Measurements from ENCODE around the gene CSF1. TPM values are rescaled to one million over a fixed set of nuclear protein-coding genes. Genes with fewer than 3 reads are reported as not detected.

Gene CSF1
- polyA plus RNA-seq, 1 of the 3 experiments (the other 2 are of a cell fraction), result 31.9 TPM

- TF ChIP-seq MAX (IDR thresholded peaks at IDR 0.05; ENCODE audit: low read depth), result no peak
- no peak for TF ChIP-seq USF2 (IDR thresholded peaks at IDR 0.05; ENCODE audit: borderline replicate concordance, low read depth, low read length)
- TF ChIP-seq RAD21 (IDR thresholded peaks at IDR 0.05; ENCODE audit: low read length), result no peak
- TF ChIP-seq YY1 (IDR thresholded peaks at IDR 0.05; ENCODE audit: low read depth), result no peak
- no peak for TF ChIP-seq JUND (IDR thresholded peaks at IDR 0.05)
- no peak for TF ChIP-seq POLR2AphosphoS5 (IDR thresholded peaks at IDR 0.05; ENCODE audit: low read depth, low read length)
- TF ChIP-seq PBX3 (IDR thresholded peaks at IDR 0.05), result no peak
- TF ChIP-seq, protein P1, sequence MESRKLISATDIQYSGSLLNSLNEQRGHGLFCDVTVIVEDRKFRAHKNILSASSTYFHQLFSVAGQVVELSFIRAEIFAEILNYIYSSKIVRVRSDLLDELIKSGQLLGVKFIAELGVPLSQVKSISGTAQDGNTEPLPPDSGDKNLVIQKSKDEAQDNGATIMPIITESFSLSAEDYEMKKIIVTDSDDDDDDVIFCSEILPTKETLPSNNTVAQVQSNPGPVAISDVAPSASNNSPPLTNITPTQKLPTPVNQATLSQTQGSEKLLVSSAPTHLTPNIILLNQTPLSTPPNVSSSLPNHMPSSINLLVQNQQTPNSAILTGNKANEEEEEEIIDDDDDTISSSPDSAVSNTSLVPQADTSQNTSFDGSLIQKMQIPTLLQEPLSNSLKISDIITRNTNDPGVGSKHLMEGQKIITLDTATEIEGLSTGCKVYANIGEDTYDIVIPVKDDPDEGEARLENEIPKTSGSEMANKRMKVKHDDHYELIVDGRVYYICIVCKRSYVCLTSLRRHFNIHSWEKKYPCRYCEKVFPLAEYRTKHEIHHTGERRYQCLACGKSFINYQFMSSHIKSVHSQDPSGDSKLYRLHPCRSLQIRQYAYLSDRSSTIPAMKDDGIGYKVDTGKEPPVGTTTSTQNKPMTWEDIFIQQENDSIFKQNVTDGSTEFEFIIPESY (IDR thresholded peaks at IDR 0.05; ENCODE audit: borderline replicate concordance, low read depth), result no peak
- no peak for TF ChIP-seq FOXJ3 (CRISPR knock-in tag; IDR thresholded peaks at IDR 0.05)
- TF ChIP-seq MEF2A (IDR thresholded peaks at IDR 0.05; ENCODE audit: borderline replicate concordance, low read depth), result no peak
Measured at GRCh38 chr1:109963864-109964263, 53.2 kb downstream of the CSF1 start (continued).

DNA sequence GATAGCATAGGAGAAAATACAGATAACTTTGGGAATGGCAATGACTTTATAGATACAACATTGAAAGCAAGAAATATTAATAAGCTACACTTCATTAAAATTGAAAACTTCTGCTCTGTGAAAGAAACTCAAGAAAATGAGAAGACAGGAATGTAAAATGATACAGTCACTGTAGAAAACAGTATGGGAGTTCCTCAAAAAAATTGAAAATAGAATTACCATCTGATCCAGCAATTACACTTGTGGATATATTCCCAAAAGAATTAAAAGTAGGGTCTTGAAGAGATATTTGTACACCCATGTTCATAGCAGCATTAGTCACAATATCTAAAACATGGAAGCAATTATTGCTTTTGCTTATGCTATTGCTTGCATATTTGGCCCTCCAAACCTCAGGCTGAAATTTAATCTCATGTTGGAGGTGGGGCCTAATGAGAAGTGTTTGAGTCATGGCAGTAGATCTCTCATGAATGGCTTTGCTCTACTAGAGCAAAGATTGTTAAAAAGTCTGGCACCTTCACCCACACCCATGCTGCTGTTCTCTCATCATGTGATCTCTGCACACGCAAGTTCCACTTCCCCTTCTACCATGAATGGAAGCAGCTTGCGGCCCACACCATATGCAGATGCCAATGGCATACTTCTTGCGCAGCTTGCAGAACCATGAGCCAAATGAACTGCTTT is 58.6 kb downstream of the CSF1 start:
- 100% methylated on average over 3 of the region's 3 CpGs for whole genome bisulfite sequencing (ENCODE audit: low lambda C conversion rate)
- no peaks in the 10 kb centered on the region for H3K9me3 ChIP-seq
- H3K9me2 ChIP-seq, result no peaks in the 10 kb centered on the region
- ChIA-PET POLR2A (no interaction called here), CTCF (interaction anchor here (0.7 to 2.1 kb wide), 7 partner anchors 11 to 245 kb away, joined by 3 to 7 read pairs (median 4); partner anchors contain the start of gene AHCYL1)
- no peaks in the 10 kb centered on the region for H3K27me3 ChIP-seq (ENCODE audit: insufficient read depth)
- H3F3A ChIP-seq (replicated peaks; ENCODE audit: insufficient read depth), result peaks cover 4% of the 10 kb centered on the region
- no peak overlapping the region for H3K27ac ChIP-seq (ENCODE audit: low read depth in 2 of 2, low read length in 1 of 2)
- H3K79me2 ChIP-seq (ENCODE audit: insufficient read depth), result no peaks in the 10 kb centered on the region
- DNase-seq, result no peak
- no peak overlapping the region for H2AFZ ChIP-seq (ENCODE audit: low read depth)
- no peaks in the 10 kb centered on the region for H3K36me3 ChIP-seq (replicated peaks in 1 of 2; ENCODE audit: control insufficient read depth in 1 of 2, insufficient read depth in 2 of 2, low read length in 1 of 2)
- no peaks in the 10 kb centered on the region for H4K20me1 ChIP-seq (ENCODE audit: insufficient read depth)
- no peak overlapping the region for H3K4me3 ChIP-seq (ENCODE audit: low read depth in 2 of 2, low read length in 1 of 2)
- no peak overlapping the region for H3K9ac ChIP-seq
- no peaks in the 10 kb centered on the region for H3K4me1 ChIP-seq (ENCODE audit: control insufficient read depth in 1 of 2, insufficient read depth in 2 of 2, low read depth in 1 of 2, low read length in 1 of 2)
- no peak overlapping the region for H3K4me2 ChIP-seq
- TF ChIP-seq JUND (IDR thresholded peaks at IDR 0.05) (no peak), MXI1 (IDR thresholded peaks at IDR 0.05; ENCODE audit: low read depth, low read length) (no peak), TAF1 (IDR thresholded peaks at IDR 0.05; ENCODE audit: borderline replicate concordance, low read depth, low read length) (no peak), TEAD4 (IDR thresholded peaks at IDR 0.05; ENCODE audit: borderline replicate concordance, insufficient read depth) (no peak), RCOR1 (IDR thresholded peaks at IDR 0.05; ENCODE audit: low read length) (no peak), MAX (IDR thresholded peaks at IDR 0.05; ENCODE audit: low read depth) (no peak), FOXM1 (IDR thresholded peaks at IDR 0.05; ENCODE audit: low read depth) (no peak), GABPA (IDR thresholded peaks at IDR 0.05; ENCODE audit: low read depth) (no peak), RAD21 (IDR thresholded peaks at IDR 0.05; ENCODE audit: low read length) (no peak), FOXJ3 (CRISPR knock-in tag; IDR thresholded peaks at IDR 0.05) (no peak), FOSL2 (IDR thresholded peaks at IDR 0.05; ENCODE audit: borderline replicate concordance, low read depth) (no peak)
- TF ChIP-seq, protein P2, sequence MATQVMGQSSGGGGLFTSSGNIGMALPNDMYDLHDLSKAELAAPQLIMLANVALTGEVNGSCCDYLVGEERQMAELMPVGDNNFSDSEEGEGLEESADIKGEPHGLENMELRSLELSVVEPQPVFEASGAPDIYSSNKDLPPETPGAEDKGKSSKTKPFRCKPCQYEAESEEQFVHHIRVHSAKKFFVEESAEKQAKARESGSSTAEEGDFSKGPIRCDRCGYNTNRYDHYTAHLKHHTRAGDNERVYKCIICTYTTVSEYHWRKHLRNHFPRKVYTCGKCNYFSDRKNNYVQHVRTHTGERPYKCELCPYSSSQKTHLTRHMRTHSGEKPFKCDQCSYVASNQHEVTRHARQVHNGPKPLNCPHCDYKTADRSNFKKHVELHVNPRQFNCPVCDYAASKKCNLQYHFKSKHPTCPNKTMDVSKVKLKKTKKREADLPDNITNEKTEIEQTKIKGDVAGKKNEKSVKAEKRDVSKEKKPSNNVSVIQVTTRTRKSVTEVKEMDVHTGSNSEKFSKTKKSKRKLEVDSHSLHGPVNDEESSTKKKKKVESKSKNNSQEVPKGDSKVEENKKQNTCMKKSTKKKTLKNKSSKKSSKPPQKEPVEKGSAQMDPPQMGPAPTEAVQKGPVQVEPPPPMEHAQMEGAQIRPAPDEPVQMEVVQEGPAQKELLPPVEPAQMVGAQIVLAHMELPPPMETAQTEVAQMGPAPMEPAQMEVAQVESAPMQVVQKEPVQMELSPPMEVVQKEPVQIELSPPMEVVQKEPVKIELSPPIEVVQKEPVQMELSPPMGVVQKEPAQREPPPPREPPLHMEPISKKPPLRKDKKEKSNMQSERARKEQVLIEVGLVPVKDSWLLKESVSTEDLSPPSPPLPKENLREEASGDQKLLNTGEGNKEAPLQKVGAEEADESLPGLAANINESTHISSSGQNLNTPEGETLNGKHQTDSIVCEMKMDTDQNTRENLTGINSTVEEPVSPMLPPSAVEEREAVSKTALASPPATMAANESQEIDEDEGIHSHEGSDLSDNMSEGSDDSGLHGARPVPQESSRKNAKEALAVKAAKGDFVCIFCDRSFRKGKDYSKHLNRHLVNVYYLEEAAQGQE (IDR thresholded peaks at IDR 0.05; ENCODE audit: low read depth, low read length), result no peak
- TF ChIP-seq, protein P1 (IDR thresholded peaks at IDR 0.05; ENCODE audit: borderline replicate concordance, low read depth), result no peak
- TF ChIP-seq, protein P3, sequence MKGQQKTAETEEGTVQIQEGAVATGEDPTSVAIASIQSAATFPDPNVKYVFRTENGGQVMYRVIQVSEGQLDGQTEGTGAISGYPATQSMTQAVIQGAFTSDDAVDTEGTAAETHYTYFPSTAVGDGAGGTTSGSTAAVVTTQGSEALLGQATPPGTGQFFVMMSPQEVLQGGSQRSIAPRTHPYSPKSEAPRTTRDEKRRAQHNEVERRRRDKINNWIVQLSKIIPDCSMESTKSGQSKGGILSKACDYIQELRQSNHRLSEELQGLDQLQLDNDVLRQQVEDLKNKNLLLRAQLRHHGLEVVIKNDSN (IDR thresholded peaks at IDR 0.05; ENCODE audit: borderline replicate concordance, low read depth), result no peak

Data from SK-N-SH (cell line).